Stimulated activated CD8-positive, alpha-beta memory T cell treated with anti-CD3 and anti-CD28 coated beads, Interleukin-12 subunit alpha, Interleukin-12 subunit beta, amount 100 ng/mL, for 4 hours (primary cell): ENCODE measurements around the gene C12orf57.
A peak's percentile ranks its signal among the peaks of the same experiment; 100 is the strongest.

Experiments used
- DNase-seq: peaks from one replicate; pipeline ENCODE4 v3.0.0-alpha.2; 2020; ENCODE audit warnings: low read depth

C12orf57 gene

GRCh38 chr12:6953442-6954315 is 9.9 kb downstream of the C12orf57 start:
- peak; percentile 80 for DNase-seq

GRCh38 chr12:6954316-6955107 is 10.7 kb downstream of the C12orf57 start:
- no peak for DNase-seq

- DNase-seq: no peak
Observed at GRCh38 chr12:6955108-6956020, 11.5 kb downstream of the C12orf57 start.

- DNase-seq: no peak
Observed at GRCh38 chr12:6956021-6956727, 12.4 kb downstream of the C12orf57 start.

GRCh38 chr12:6957151-6957701 is 13.4 kb downstream of the C12orf57 start:
- no peak for DNase-seq

GRCh38 chr12:6957741-6958608 is 14.2 kb downstream of the C12orf57 start:
- DNase-seq: no peak

- no peak for DNase-seq
Observed at GRCh38 chr12:6958609-6959057, 14.8 kb downstream of the C12orf57 start.

- peak; percentile 62 for DNase-seq
Observed at GRCh38 chr12:6959058-6959804, 15.4 kb downstream of the C12orf57 start.

GRCh38 chr12:6959805-6960592 is 16.2 kb downstream of the C12orf57 start:
- no peak for DNase-seq

- no peak for DNase-seq
Observed at GRCh38 chr12:6960593-6961277, 16.9 kb downstream of the C12orf57 start.

GRCh38 chr12:6961278-6961694 is 17.5 kb downstream of the C12orf57 start:
- peak; percentile 94 for DNase-seq

- peak; percentile 46 for DNase-seq
Observed at GRCh38 chr12:6961695-6962284, 18.0 kb downstream of the C12orf57 start.

GRCh38 chr12:6962285-6963015 is 18.6 kb downstream of the C12orf57 start:
- no peak for DNase-seq

- DNase-seq: no peak
Observed at GRCh38 chr12:6963016-6963731, 19.4 kb downstream of the C12orf57 start.

GRCh38 chr12:6963791-6964413 is 20.1 kb downstream of the C12orf57 start:
- DNase-seq: no peak
